Lower lobe of right lung (tissue), 2 donors: ENCODE results near the gene RASA1. TPM values are rescaled to one million over a fixed set of nuclear protein-coding genes. Genes with fewer than 3 reads are reported as not detected.

Experiments used
- ATAC-seq, 2 donors: fragments of 200-7000 bp; cut with Tn5 transposase; one replicate each; pipeline ENCODE4 v1.9.1; 2020 to 2022; ENCODE audit warnings: mild to moderate bottlenecking in 2 of 2, moderate library complexity in 2 of 2
- DNase-seq: peaks from one replicate; pipeline ENCODE4 v3.0.0-alpha.2; 2020
- H3K27ac ChIP-seq: fragments of 200-600 bp; one replicate; pipeline ENCODE4 v1.8.0; 2022
- H3K27me3 ChIP-seq: fragments of 200-600 bp; one replicate; pipeline ENCODE4 v1.8.0; 2022; ENCODE audit warnings: low read depth
- H3K36me3 ChIP-seq: fragments of 200-600 bp; one replicate; pipeline ENCODE4 v1.8.0; 2022; ENCODE audit warnings: mild to moderate bottlenecking
- H3K4me1 ChIP-seq: fragments of 200-600 bp; one replicate; pipeline ENCODE4 v1.8.0; 2022
- H3K4me3 ChIP-seq: fragments of 200-600 bp; one replicate; pipeline ENCODE4 v1.8.0; 2022; ENCODE audit warnings: mild to moderate bottlenecking
- H3K9me3 ChIP-seq: fragments of 200-600 bp; one replicate; pipeline ENCODE4 v1.8.0; 2022
- CTCF ChIP-seq: fragments of 200-600 bp; IDR thresholded peaks from one replicate; pipeline ENCODE4 v1.8.0; 2022; ENCODE audit warnings: antibody characterized with exemption, mild to moderate bottlenecking
- intact Hi-C: fragments of 100-400 bp; cut with DNase I; formaldehyde crosslinking; loops from one replicate; pipeline ENCODE4 v1.11.0; 2022
- total RNA-seq: library from RNA; stranded (reverse); fragmentation: NEBNext Ultra II Directional; extraction: Animal tissue kit (Norgen Biotek cat#: 25700); gene quantifications from one replicate; pipeline ENCODE4 v1.2.1, GENCODE V29; 2021
- donor health status: DM: no; HTN: yes; CAD: no; lungs with severe emphysema.

RASA1 gene
- total RNA-seq, 1 donor from 2014 or later = 32.6 TPM

- Histone ChIP-seq H3K27ac (no peak overlapping the region), H3K4me3 (no peak overlapping the region), H3K4me1 (peaks cover 17% of the 10 kb centered on the region), H3K36me3 (peaks cover 100% of the 10 kb centered on the region), H3K27me3 (no peaks in the 10 kb centered on the region), H3K9me3 (no peaks in the 10 kb centered on the region)
- intact Hi-C loops = loop anchor here (10.0 kb wide), 1 partner anchor 130 kb away; the partner anchor contains the start of gene RASA1
- TF ChIP-seq CTCF = no peak
- DNase-seq (no peak), ATAC-seq (peak in 1 of 2 donors; percentile 49)
Measured at GRCh38 chr5:87394411-87395165, 126.9 kb downstream of the RASA1 start.

GRCh38 chr5:87398981-87399614 is 131.4 kb downstream of the RASA1 start:
- no peak for TF ChIP-seq CTCF
- DNase-seq = no peak
- Histone ChIP-seq H3K36me3 (peaks cover 87% of the 10 kb centered on the region), H3K27ac (no peak overlapping the region), H3K4me3 (no peak overlapping the region), H3K9me3 (peaks cover 5% of the 10 kb centered on the region), H3K4me1 (peaks cover 21% of the 10 kb centered on the region), H3K27me3 (no peaks in the 10 kb centered on the region)
- intact Hi-C loops = loop anchor here (10.0 kb wide), 1 partner anchor 134 kb away; the partner anchor contains the start of gene RASA1
- ATAC-seq = no peak

GRCh38 chr5:87399720-87400119 is 132.0 kb downstream of the RASA1 start:
- H3K27ac ChIP-seq = no peak overlapping the region
- ATAC-seq = peak; percentile 49 to 62

GRCh38 chr5:87400305-87400899 is 132.7 kb downstream of the RASA1 start:
- peak; percentile 60 for TF ChIP-seq CTCF
- Histone ChIP-seq H3K4me3 (no peak overlapping the region), H3K9me3 (peaks cover 5% of the 10 kb centered on the region), H3K4me1 (peaks cover 21% of the 10 kb centered on the region), H3K36me3 (peaks cover 87% of the 10 kb centered on the region), H3K27ac (no peak overlapping the region), H3K27me3 (no peaks in the 10 kb centered on the region)
- intact Hi-C loops = no loop called here
- ATAC-seq = peak; percentile 79 to 82
- DNase-seq = no peak

More at GRCh38 chr5:87399720-87400119, 132.0 kb downstream of the RASA1 start:
- Histone ChIP-seq H3K4me3 (no peak overlapping the region), H3K4me1 (peaks cover 21% of the 10 kb centered on the region), H3K27me3 (no peaks in the 10 kb centered on the region), H3K36me3 (peaks cover 87% of the 10 kb centered on the region), H3K9me3 (peaks cover 5% of the 10 kb centered on the region)
- no peak for TF ChIP-seq CTCF
- DNase-seq = no peak
- intact Hi-C loops = loop anchor here (10.0 kb wide), 1 partner anchor 135 kb away; the partner anchor contains the start of gene RASA1

GRCh38 chr5:87401626-87402025 is 133.9 kb downstream of the RASA1 start:
- intact Hi-C loops = no loop called here
- no peak overlapping the region for H3K4me3 ChIP-seq
- no peaks in the 10 kb centered on the region for H3K27me3 ChIP-seq
- peaks cover 5% of the 10 kb centered on the region for H3K9me3 ChIP-seq
- ATAC-seq = no peak
- H3K36me3 ChIP-seq = peaks cover 87% of the 10 kb centered on the region
- DNase-seq = no peak
- no peak overlapping the region for H3K27ac ChIP-seq
- peaks cover 21% of the 10 kb centered on the region for H3K4me1 ChIP-seq
- no peak for TF ChIP-seq CTCF
